ENCODE measurements around the gene PLB1. TPM values are rescaled to one million over a fixed set of nuclear protein-coding genes. Genes with fewer than 3 reads are reported as not detected.

The PLB1 gene
- total and polyA plus RNA-seq, 2 experiments from 2014 or later: 19.2 to 19.7 TPM

DNA sequence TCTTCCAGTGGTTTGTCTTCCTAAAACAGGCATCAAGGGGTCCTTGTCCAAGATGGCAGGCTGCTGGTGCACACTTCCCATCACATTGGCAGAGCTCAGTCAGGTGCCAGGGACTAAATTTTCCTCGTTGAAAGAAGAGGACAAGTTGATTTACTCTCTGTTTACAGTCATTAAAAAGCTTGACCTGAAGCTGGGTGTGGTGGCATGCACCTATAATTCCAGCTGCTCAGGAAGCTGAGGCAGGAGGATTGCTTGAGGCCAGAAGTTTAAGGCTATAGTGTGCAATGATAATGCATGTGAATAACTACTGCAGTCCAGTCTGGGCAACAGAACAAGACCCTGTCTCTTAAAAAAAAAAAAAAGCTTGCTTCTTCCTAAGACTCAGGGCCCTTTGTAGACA is 3.6 kb upstream of the PLB1 start:
- H3K4me2 ChIP-seq: no peak overlapping the region
- H3K9me2 ChIP-seq (replicated peaks; ENCODE audit: insufficient read depth): no peaks in the 10 kb centered on the region
- no peak overlapping the region for H3K27ac ChIP-seq
- no peaks in the 10 kb centered on the region for H3K27me3 ChIP-seq
- H3K36me3 ChIP-seq (replicated peaks; ENCODE audit: insufficient read depth, low read depth): no peaks in the 10 kb centered on the region
- no peak for DNase-seq (ENCODE audit: low spot score)
- TF ChIP-seq CTCF (IDR thresholded peaks at IDR 0.05; ENCODE audit: poor library complexity): no peak
- H3K79me2 ChIP-seq: no peaks in the 10 kb centered on the region
- H4K20me1 ChIP-seq (ENCODE audit: insufficient read depth, poor library complexity, severe bottlenecking): no peaks in the 10 kb centered on the region
- WGBS (ENCODE audit: low lambda C conversion rate, missing lambda C conversion rate): 44% methylated on average over 1 of the region's 1 CpG
- H3K4me3 ChIP-seq: no peak overlapping the region
- no peaks in the 10 kb centered on the region for H3K9me3 ChIP-seq (ENCODE audit: low read depth)
- no peaks in the 10 kb centered on the region for H3K4me1 ChIP-seq (ENCODE audit: insufficient read depth)
- no peak overlapping the region for H2AFZ ChIP-seq

GRCh38 chr2:28493636-28494035 is 2.2 kb upstream of the PLB1 start:
- Histone ChIP-seq H2AFZ (no peak overlapping the region), H3K9me3 (ENCODE audit: low read depth) (no peaks in the 10 kb centered on the region), H3K27ac (no peak overlapping the region), H3K27me3 (no peaks in the 10 kb centered on the region), H3K4me2 (no peak overlapping the region), H3K79me2 (no peaks in the 10 kb centered on the region), H4K20me1 (ENCODE audit: insufficient read depth, poor library complexity, severe bottlenecking) (no peaks in the 10 kb centered on the region), H3K4me3 (no peak overlapping the region), H3K9me2 (replicated peaks; ENCODE audit: insufficient read depth) (no peaks in the 10 kb centered on the region), H3K36me3 (replicated peaks; ENCODE audit: insufficient read depth, low read depth) (no peaks in the 10 kb centered on the region), H3K4me1 (ENCODE audit: insufficient read depth) (no peaks in the 10 kb centered on the region)
- no peak for DNase-seq (ENCODE audit: low spot score)
- 92% methylated on average over 6 of the region's 6 CpGs for WGBS (ENCODE audit: low lambda C conversion rate, missing lambda C conversion rate)
- TF ChIP-seq EZH2 (IDR thresholded peaks at IDR 0.05; ENCODE audit: borderline replicate concordance): no peak
- no peak for TF ChIP-seq EZH2phosphoT487 (IDR thresholded peaks at IDR 0.05; ENCODE audit: low read depth, severe bottlenecking, unreplicated experiment)
- no peak for TF ChIP-seq CTCF (IDR thresholded peaks at IDR 0.05; ENCODE audit: poor library complexity)

DNA sequence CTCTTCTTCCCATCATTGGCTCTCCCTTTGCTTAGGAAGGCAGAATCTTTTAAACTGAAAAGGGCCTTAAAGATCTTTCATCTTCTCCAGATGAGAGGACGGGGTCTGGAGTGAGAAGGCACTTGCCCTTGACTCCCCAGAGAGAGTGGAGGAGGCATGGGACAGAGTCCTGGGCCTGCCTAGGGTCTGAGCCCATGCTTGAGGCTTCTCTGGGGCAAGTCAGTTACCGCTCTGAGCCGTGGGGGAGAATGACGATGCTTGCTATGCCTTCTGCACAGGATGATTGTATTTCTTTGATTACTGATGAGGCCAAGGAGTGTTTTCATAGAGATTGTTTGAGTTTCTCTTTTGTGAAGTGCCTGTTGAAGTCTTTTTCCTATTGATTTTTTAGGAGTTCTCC is 921 bp downstream of the PLB1 start:
- no peaks in the 10 kb centered on the region for H3K4me1 ChIP-seq (ENCODE audit: insufficient read depth)
- H2AFZ ChIP-seq: no peak overlapping the region
- no peak overlapping the region for H3K4me3 ChIP-seq
- H3K79me2 ChIP-seq: no peaks in the 10 kb centered on the region
- H3K27me3 ChIP-seq: no peaks in the 10 kb centered on the region
- no peaks in the 10 kb centered on the region for H3K9me3 ChIP-seq (ENCODE audit: low read depth)
- peak overlapping the region; percentile 15 for H3K4me2 ChIP-seq
- no peak for DNase-seq (ENCODE audit: low spot score)
- TF ChIP-seq EZH2 (IDR thresholded peaks at IDR 0.05; ENCODE audit: borderline replicate concordance) (no peak), CTCF (IDR thresholded peaks at IDR 0.05; ENCODE audit: poor library complexity) (no peak), EZH2phosphoT487 (IDR thresholded peaks at IDR 0.05; ENCODE audit: low read depth, severe bottlenecking, unreplicated experiment) (no peak)
- H3K36me3 ChIP-seq (replicated peaks; ENCODE audit: insufficient read depth, low read depth): no peaks in the 10 kb centered on the region
- WGBS (ENCODE audit: low lambda C conversion rate, missing lambda C conversion rate): 61% methylated on average over 4 of the region's 4 CpGs
- H4K20me1 ChIP-seq (ENCODE audit: insufficient read depth, poor library complexity, severe bottlenecking): no peaks in the 10 kb centered on the region
- peak overlapping the region; percentile 42 for H3K27ac ChIP-seq
- no peaks in the 10 kb centered on the region for H3K9me2 ChIP-seq (replicated peaks; ENCODE audit: insufficient read depth)

DNA sequence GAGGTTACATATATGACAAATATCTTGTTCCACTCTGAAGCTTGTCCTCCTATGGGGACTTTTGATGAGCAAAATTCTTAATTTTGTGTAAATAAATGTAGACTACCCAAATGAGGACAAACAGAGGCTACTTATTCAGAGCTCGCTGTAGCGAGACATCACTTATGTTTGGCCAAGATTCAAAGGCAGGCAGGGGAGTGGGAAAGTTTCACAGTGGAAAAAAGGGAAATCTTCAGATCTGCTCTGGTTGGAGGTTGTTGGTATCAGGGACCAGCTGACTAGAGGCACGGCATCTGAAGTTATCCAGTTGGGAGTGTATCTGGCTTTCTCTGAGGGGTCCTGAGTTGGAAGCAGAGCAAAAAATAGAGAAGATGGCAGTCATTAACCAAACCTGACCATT is 1.3 kb downstream of the PLB1 start:
- no peaks in the 10 kb centered on the region for H3K36me3 ChIP-seq (replicated peaks; ENCODE audit: insufficient read depth, low read depth)
- H4K20me1 ChIP-seq (ENCODE audit: insufficient read depth, poor library complexity, severe bottlenecking): no peaks in the 10 kb centered on the region
- peak overlapping the region; percentile 15 for H3K4me2 ChIP-seq
- WGBS (ENCODE audit: low lambda C conversion rate, missing lambda C conversion rate): 88% methylated on average over 3 of the region's 3 CpGs
- H3K79me2 ChIP-seq: no peaks in the 10 kb centered on the region
- no peaks in the 10 kb centered on the region for H3K9me2 ChIP-seq (replicated peaks; ENCODE audit: insufficient read depth)
- H3K27me3 ChIP-seq: no peaks in the 10 kb centered on the region
- no peaks in the 10 kb centered on the region for H3K9me3 ChIP-seq (ENCODE audit: low read depth)
- DNase-seq (ENCODE audit: low spot score): no peak
- H3K27ac ChIP-seq: peak overlapping the region; percentile 42
- TF ChIP-seq CTCF (IDR thresholded peaks at IDR 0.05; ENCODE audit: poor library complexity): no peak
- no peak for TF ChIP-seq EZH2phosphoT487 (IDR thresholded peaks at IDR 0.05; ENCODE audit: low read depth, severe bottlenecking, unreplicated experiment)
- no peak for TF ChIP-seq EZH2 (IDR thresholded peaks at IDR 0.05; ENCODE audit: borderline replicate concordance)
- H3K4me3 ChIP-seq: no peak overlapping the region
- no peak overlapping the region for H2AFZ ChIP-seq
- no peaks in the 10 kb centered on the region for H3K4me1 ChIP-seq (ENCODE audit: insufficient read depth)
